Bronchial epithelial cell (primary cell): Measurements from ENCODE around the gene HRNR. TPM values are rescaled to one million over a fixed set of nuclear protein-coding genes. Genes with fewer than 3 reads are reported as not detected.
A peak's percentile ranks its signal among the peaks of the same experiment; 100 is the strongest.
"Not testable (repeated sequence)": the region's sequence is repeated elsewhere in the genome, so short reads cannot be mapped to it uniquely, and the experiment has no call there.

Source experiments
- DNase-seq: peaks from one replicate; pipeline ENCODE4 v3.0.0-alpha.2; 2010; ENCODE audit warnings: low read depth
- FAIRE-seq: peaks from 2 replicates; lab custom pipeline; 2011; peaks lifted over from hg19 to GRCh38; lab: Jason Lieb, UNC
- H3K27me3 ChIP-seq: 2 replicates; pipeline ENCODE4 v1.5.1; 2011; ENCODE audit warnings: low read length; ENCODE audit not compliant: control insufficient read depth, insufficient read depth
- H3K36me3 ChIP-seq: 2 replicates; pipeline ENCODE4 v1.5.1; 2011; ENCODE audit warnings: low read length; ENCODE audit not compliant: control insufficient read depth, insufficient read depth
- H3K4me3 ChIP-seq: 2 replicates; pipeline ENCODE4 v1.5.1; 2011; ENCODE audit warnings: mild to moderate bottlenecking, low read depth, low read length, control low read depth
- CTCF ChIP-seq: IDR thresholded peaks from 2 replicates; pipeline ENCODE4 v1.5.1; 2011; ENCODE audit warnings: mild to moderate bottlenecking, moderate library complexity, low read length, control low read depth, inconsistent platforms; ENCODE audit not compliant: insufficient read depth, severe bottlenecking
- total RNA-seq: library from RNA; depleted of rRNA; stranded (reverse); fragments of >200 nt; gene quantifications from 2 replicates; pipeline ENCODE4 v1.2.1, GENCODE V29; 2014

Gene HRNR
- total RNA-seq, 1 donor from 2014 or later, result under 0.01 TPM

GRCh38 chr1:152218762-152219436, 5.1 kb downstream of the HRNR start:
- DNase-seq (no peak), FAIRE-seq (no peak)
- no peak for TF ChIP-seq CTCF
- Histone ChIP-seq H3K36me3 (no peaks in the 10 kb centered on the region), H3K4me3 (no peak overlapping the region), H3K27me3 (no peaks in the 10 kb centered on the region)

- H3K36me3 ChIP-seq, DNase-seq, H3K4me3 ChIP-seq, FAIRE-seq, H3K27me3 ChIP-seq: not testable (repeated sequence)
Measured at GRCh38 chr1:152215604-152216003, 8.4 kb downstream of the HRNR start.

GRCh38 chr1:152214911-152215310, 9.1 kb downstream of the HRNR start:
- not testable (repeated sequence) for H3K27me3 ChIP-seq, DNase-seq, H3K4me3 ChIP-seq, FAIRE-seq, H3K36me3 ChIP-seq

GRCh38 chr1:152198982-152199381, 25.0 kb downstream of the HRNR start:
- H3K36me3 ChIP-seq, result no peaks in the 10 kb centered on the region
- H3K4me3 ChIP-seq, result no peak overlapping the region
- no peak for TF ChIP-seq CTCF
- H3K27me3 ChIP-seq, result no peaks in the 10 kb centered on the region
- DNase-seq (no peak), FAIRE-seq (no peak)

- DNase-seq (no peak), FAIRE-seq (no peak)
- no peaks in the 10 kb centered on the region for H3K36me3 ChIP-seq
- no peak overlapping the region for H3K4me3 ChIP-seq
- H3K27me3 ChIP-seq, result no peaks in the 10 kb centered on the region
- TF ChIP-seq CTCF, result no peak
Measured at GRCh38 chr1:152197361-152197941, 26.5 kb downstream of the HRNR start.

GRCh38 chr1:152191711-152192110, 32.3 kb downstream of the HRNR start:
- no peak for FAIRE-seq
- no peak for TF ChIP-seq CTCF
- H3K27me3 ChIP-seq, result no peaks in the 10 kb centered on the region
- no peak for DNase-seq
- H3K4me3 ChIP-seq, result no peak overlapping the region
- no peaks in the 10 kb centered on the region for H3K36me3 ChIP-seq

GRCh38 chr1:152191260-152191659, 32.7 kb downstream of the HRNR start:
- no peak for TF ChIP-seq CTCF
- H3K27me3 ChIP-seq, result no peaks in the 10 kb centered on the region
- FAIRE-seq (no peak), DNase-seq (peak; percentile 90)
- no peaks in the 10 kb centered on the region for H3K36me3 ChIP-seq
- no peak overlapping the region for H3K4me3 ChIP-seq
